Kidney (tissue), 14 donors: ENCODE measurements around the gene ATP1A3. TPM values are rescaled to one million over a fixed set of nuclear protein-coding genes. Genes with fewer than 3 reads are reported as not detected.
A peak's percentile ranks its signal among the peaks of the same experiment; 100 is the strongest.
"Not testable (repeated sequence)": the region's sequence is repeated elsewhere in the genome, so short reads cannot be mapped to it uniquely, and the experiment has no call there.

Experiments
- DNase-seq, 5 donors: peaks; one replicate each; pipeline ENCODE4 v3.0.0-alpha.2; 2013 to 2020
- FAIRE-seq: peaks from 2 replicates; lab custom pipeline; 2012; peaks lifted over from hg19 to GRCh38; lab: Jason Lieb, UNC
- H3K27ac ChIP-seq, 2 donors: one replicate each; pipeline ENCODE4 v1.7.0; 2013; ENCODE audit warnings: low read depth in 2 of 2, low read length in 2 of 2, inconsistent platforms in 1 of 2
- H3K27me3 ChIP-seq: one replicate; pipeline ENCODE4 v1.7.1; 2013; ENCODE audit warnings: low read length, inconsistent platforms; ENCODE audit not compliant: control insufficient read depth, insufficient read depth
- H3K36me3 ChIP-seq, 3 donors: one replicate each; pipeline versions ENCODE4 v1.7.0 to v1.7.1; 2013; ENCODE audit warnings: low read length in 3 of 3, control low read depth in 1 of 3, inconsistent platforms in 1 of 3; ENCODE audit not compliant: insufficient read depth in 3 of 3, control insufficient read depth in 2 of 3
- H3K4me1 ChIP-seq, 3 donors: one replicate each; pipeline versions ENCODE4 v1.7.0 to v1.7.1; 2013; ENCODE audit warnings: low read length in 3 of 3, inconsistent platforms in 1 of 3, low read depth in 1 of 3; ENCODE audit not compliant: control insufficient read depth in 2 of 3, insufficient read depth in 2 of 3
- H3K4me3 ChIP-seq, 3 donors: one replicate each; pipeline versions ENCODE4 v1.7.0 to v1.8.1; 2013; ENCODE audit warnings: low read length in 3 of 3, control low read depth in 1 of 3, inconsistent platforms in 1 of 3
- H3K9ac ChIP-seq, 3 donors: one replicate each; pipeline versions ENCODE4 v1.7.0 to v1.7.1; 2013; ENCODE audit warnings: low read length in 3 of 3, control low read depth in 1 of 3, inconsistent platforms in 1 of 3
- H3K9me3 ChIP-seq, 3 donors: one replicate each; pipeline versions ENCODE4 v1.7.0 to v1.7.1; 2013; ENCODE audit warnings: low read length in 3 of 3, control low read depth in 1 of 3, inconsistent platforms in 1 of 3; ENCODE audit not compliant: control insufficient read depth in 2 of 3, insufficient read depth in 1 of 3
- CTCF ChIP-seq: IDR thresholded peaks from 3 replicates; pipeline ENCODE4 v1.5.1; 2012; ENCODE audit warnings: mild to moderate bottlenecking, moderate library complexity, borderline replicate concordance; ENCODE audit not compliant: insufficient read depth; ENCODE audit errors: extremely low read depth
- intact Hi-C: fragments of 100-400 bp; cut with DNase I; formaldehyde crosslinking; loops from one replicate; pipeline ENCODE4 v1.11.1; 2022
- polyA plus RNA-seq: library from polyadenylated mRNA; stranded (reverse); fragments of 350-450 nt; fragmentation: Illumina TruSeq; extraction: RNeasy Lipid Tissue Mini Kit (QIAGEN cat#74804); gene quantifications from one replicate; pipeline ENCODE4 v1.2.3, GENCODE V29; 2014; ENCODE audit warnings: low read depth, low replicate concordance; ENCODE audit not compliant: insufficient read depth
- total RNA-seq: library from RNA; stranded (reverse); fragmentation: NEBNext Ultra II Directional; extraction: Animal tissue kit (Norgen Biotek cat#: 25700); gene quantifications from one replicate; pipeline ENCODE4 v1.2.1, GENCODE V29; 2021
- donor health status: control.
- donor health status: control.
- donor health status: control.
- donor health status: control.
- donor health status: control.
- donor health status: DM: yes; HTN: yes; CAD: no.
- donor health status: Normal renal cell carcinoma (clear cell type).

ATP1A3 gene
- total and polyA plus RNA-seq, 2 donors from 2014 or later = not detected

DNA sequence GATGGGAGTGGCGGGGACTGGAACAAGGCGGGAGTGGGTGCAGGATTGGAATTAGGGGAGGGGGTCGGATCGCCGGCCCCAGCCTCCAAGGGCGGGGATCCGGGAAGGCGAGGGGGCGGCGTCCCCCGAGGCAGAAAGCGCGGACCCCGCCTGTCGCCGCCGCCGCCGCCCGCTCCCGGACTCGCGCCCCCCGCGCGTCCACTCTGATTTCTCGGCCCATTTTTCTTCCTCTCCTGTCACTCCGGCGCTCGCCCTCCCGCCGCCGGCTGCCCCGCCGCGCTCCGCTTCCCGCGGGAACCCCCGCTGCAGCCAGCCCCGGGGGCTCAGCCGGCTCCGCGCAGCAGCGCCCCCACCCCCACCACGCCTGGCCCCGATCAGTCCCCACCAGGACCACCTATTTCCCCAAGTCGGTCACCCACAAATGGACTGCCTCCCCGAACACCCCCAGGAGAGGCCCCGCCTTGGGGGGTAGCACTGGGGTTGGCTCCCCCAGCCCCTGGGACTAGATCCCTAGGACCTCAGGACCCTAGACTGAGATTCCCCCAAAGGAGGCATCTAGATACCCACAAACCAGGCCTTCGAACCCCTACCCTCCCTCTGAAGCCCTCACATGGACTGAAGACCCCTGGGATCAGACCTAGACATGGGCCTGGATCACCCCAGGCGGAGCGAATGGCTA, 53.2 kb downstream of the ATP1A3 start:
- H3K27me3 ChIP-seq = peaks cover 11% of the 10 kb centered on the region
- no peak overlapping the region for H3K27ac ChIP-seq
- no peak overlapping the region for H3K4me3 ChIP-seq
- H3K36me3 ChIP-seq = no peaks in the 10 kb centered on the region
- TF ChIP-seq CTCF = no peak
- no peaks in the 10 kb centered on the region for H3K4me1 ChIP-seq
- no peak overlapping the region for H3K9ac ChIP-seq
- H3K9me3 ChIP-seq = no peaks in the 10 kb centered on the region
- DNase-seq (peak in 3 of 5 donors; percentile 35 to 69 (median 60)), FAIRE-seq (no peak)
- intact Hi-C loops = no loop called here

DNA sequence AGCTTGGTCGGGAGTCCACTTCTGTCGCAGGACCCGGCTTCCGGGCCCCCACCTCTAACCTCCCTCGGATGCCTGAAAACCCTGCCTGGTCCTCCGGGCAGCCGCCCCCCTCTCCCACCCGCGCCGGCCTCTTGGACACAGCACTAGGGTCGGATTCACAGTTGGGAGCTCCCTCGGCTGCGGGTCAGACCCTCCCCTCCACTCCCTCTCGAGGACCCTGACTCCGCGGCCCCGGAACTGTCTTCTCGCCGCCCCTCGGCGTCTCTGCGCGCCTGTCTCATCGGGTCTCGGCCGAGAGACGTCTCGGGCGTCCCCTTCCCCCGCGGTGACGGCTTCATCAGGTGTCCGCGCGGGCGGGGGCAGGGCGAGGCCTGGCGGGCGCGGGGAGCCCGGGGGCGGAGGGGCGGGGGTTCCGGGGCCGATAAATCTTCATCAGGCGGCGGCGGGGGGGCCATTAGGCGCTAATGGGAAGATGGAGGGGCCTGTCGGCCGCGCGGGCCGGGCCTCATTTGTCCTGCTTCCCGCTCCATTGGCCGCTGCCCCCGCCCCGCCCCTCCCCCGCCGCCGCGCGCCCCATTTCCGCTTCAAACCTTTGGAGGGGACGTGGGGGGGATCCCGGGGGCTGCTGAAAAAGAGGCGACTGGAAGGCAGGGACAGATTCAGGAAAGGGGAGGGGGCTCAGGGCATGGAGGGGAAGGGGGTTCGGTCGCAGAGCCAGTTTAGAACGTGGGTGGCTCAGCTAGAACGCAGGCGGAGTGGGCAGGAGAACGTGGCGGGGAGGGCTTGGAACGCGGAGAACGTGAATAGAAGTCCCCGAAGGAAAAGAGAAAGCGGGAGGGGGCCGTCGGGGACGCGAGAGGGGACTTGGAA, 53.9 kb downstream of the ATP1A3 start:
- DNase-seq (peak; percentile 75 to 89 (median 81)), FAIRE-seq (no peak)
- intact Hi-C loops = no loop called here
- H3K9ac ChIP-seq = no peak overlapping the region
- no peaks in the 10 kb centered on the region for H3K36me3 ChIP-seq
- H3K27me3 ChIP-seq = peaks cover 16% of the 10 kb centered on the region
- H3K9me3 ChIP-seq = no peaks in the 10 kb centered on the region
- no peaks in the 10 kb centered on the region for H3K4me1 ChIP-seq
- no peak for TF ChIP-seq CTCF
- H3K27ac ChIP-seq = no peak overlapping the region
- H3K4me3 ChIP-seq = peak overlapping the region in 1 of 3 donors; percentile 28

DNA sequence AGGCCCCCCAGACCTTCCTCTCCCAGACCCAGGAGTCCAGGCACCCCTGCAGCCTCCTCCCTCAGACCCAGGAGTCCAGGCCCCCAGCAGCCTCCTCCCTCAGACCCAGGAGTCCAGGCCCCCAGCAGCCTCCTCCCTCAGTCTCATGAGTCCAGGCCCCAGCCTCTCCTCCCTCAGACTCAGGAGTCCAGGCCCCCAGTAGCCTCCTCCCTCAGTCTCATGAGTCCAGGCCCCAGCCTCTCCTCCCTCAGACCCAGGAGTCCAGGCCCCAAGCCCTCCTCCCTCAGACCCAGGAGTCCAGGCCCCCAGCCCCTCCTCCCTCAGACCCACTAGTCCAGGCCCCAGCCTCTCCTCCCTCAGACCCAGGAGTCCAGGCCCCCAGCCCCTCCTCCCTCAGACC, 54.8 kb downstream of the ATP1A3 start:
- H3K9me3 ChIP-seq, H3K4me3 ChIP-seq, H3K4me1 ChIP-seq, intact Hi-C loops, DNase-seq, H3K27ac ChIP-seq, FAIRE-seq, H3K36me3 ChIP-seq, H3K9ac ChIP-seq: not testable (repeated sequence)
- peaks cover 18% of the 10 kb centered on the region for H3K27me3 ChIP-seq
